HepG2 (cell line): Measurements from ENCODE around the gene SLC29A2. TPM values are rescaled to one million over a fixed set of nuclear protein-coding genes. Genes with fewer than 3 reads are reported as not detected.

Source experiments
- ARNT2 ChIP-seq: sonication (generic); formaldehyde crosslinking; IDR thresholded peaks from 2 replicates; pipeline ENCODE4 v1.8.0; 2022; ENCODE audit warnings: mild to moderate bottlenecking, low read depth, missing genetic modification reagents, moderate library complexity
- ATF1 ChIP-seq: IDR thresholded peaks from 2 replicates; pipeline ENCODE4 v1.6.1; 2016; ENCODE audit warnings: mild to moderate bottlenecking, control low read depth
- BCLAF1 ChIP-seq: fragments of 450-650 bp; IDR thresholded peaks from 2 replicates; pipeline ENCODE4 v1.6.1; 2017; ENCODE audit warnings: mild to moderate bottlenecking
- CEBPG ChIP-seq: IDR thresholded peaks from 2 replicates; pipeline ENCODE4 v1.6.1; 2016
- DR1 ChIP-seq: sonication (generic); formaldehyde crosslinking; IDR thresholded peaks from 2 replicates; pipeline ENCODE4 v1.8.0; 2021; ENCODE audit warnings: mild to moderate bottlenecking, missing genetic modification reagents, inconsistent platforms
- MXD4 ChIP-seq: IDR thresholded peaks from 2 replicates; pipeline ENCODE4 v1.6.1; 2016; ENCODE audit warnings: mild to moderate bottlenecking, missing biosample characterization, missing genetic modification reagents
- NR2C2 ChIP-seq: sonication (generic); formaldehyde crosslinking; IDR thresholded peaks from 2 replicates; pipeline ENCODE4 v1.4.0; 2020; ENCODE audit warnings: missing genetic modification reagents, mild to moderate bottlenecking, moderate library complexity, borderline replicate concordance
- PHF20 ChIP-seq: sonication (generic); formaldehyde crosslinking; IDR thresholded peaks from 2 replicates; pipeline ENCODE4 v1.5.0; 2020; ENCODE audit warnings: mild to moderate bottlenecking, missing genetic modification reagents
- PREB ChIP-seq: sonication (generic); formaldehyde crosslinking; IDR thresholded peaks from 2 replicates; pipeline ENCODE4 v1.4.0; 2020; ENCODE audit warnings: missing genetic modification reagents
- REST ChIP-seq, 2 experiments: IDR thresholded peaks; 2 replicates each; pipeline ENCODE4 v1.6.1; 2011 to 2012; ENCODE audit warnings: low read length in 2 of 2, borderline replicate concordance in 1 of 2, low read depth in 1 of 2, mild to moderate bottlenecking in 1 of 2, moderate library complexity in 1 of 2
- SMARCE1 ChIP-seq: fragments of 450-650 bp; IDR thresholded peaks from 2 replicates; pipeline ENCODE4 v1.6.1; 2017; ENCODE audit warnings: borderline replicate concordance
- ZKSCAN8 ChIP-seq: IDR thresholded peaks from 2 replicates; pipeline ENCODE4 v1.6.1; 2016; ENCODE audit warnings: borderline replicate concordance, missing genetic modification reagents, missing compliant biosample characterization
- ZNF18 ChIP-seq: sonication (generic); formaldehyde crosslinking; IDR thresholded peaks from 2 replicates; pipeline ENCODE4 v1.8.0; 2022; ENCODE audit warnings: mild to moderate bottlenecking, missing genetic modification reagents; ENCODE audit not compliant: insufficient replicate concordance
- ZNF687 ChIP-seq: sonication (generic); formaldehyde crosslinking; IDR thresholded peaks from 2 replicates; pipeline ENCODE4 v1.5.1; 2020; ENCODE audit warnings: mild to moderate bottlenecking, missing genetic modification reagents, moderate library complexity
- polyA plus RNA-seq, 8 experiments: library from polyadenylated mRNA; depleted of rRNA in 3 of 8; stranded (reverse) in 7 of 8; unstranded in 1 of 8; fragments of >200 nt; fragmentation: Illumina TruSeq in 4 of 8; extraction: Trizol in 4 of 8; gene quantifications; 2 replicates each; pipeline versions ENCODE4 v1.2.1 to v1.2.3, GENCODE V29; 2011 to 2016; ENCODE audit warnings: low read depth in 4 of 8, missing spikeins in 1 of 8, mixed read lengths in 1 of 8; ENCODE audit not compliant: insufficient read depth in 1 of 8
- total RNA-seq, 5 experiments: library from RNA; depleted of rRNA; stranded (reverse); fragments of >200 nt; fragmentation: Illumina TruSeq; extraction: Trizol; gene quantifications; 2 replicates each; pipeline ENCODE4 v1.2.3, GENCODE V29; 2016; ENCODE audit warnings: low read depth in 1 of 5

Gene SLC29A2
- total and polyA plus RNA-seq, 2 of the 13 experiments (the other 11 are each of a cell fraction or from before 2014, with no cell fraction given): 0.63 to 0.66 TPM

GRCh38 chr11:66365711-66366619, 5.6 kb downstream of the SLC29A2 start (continued):
- TF ChIP-seq BCLAF1 (no peak), ZNF687 (CRISPR knock-in tag) (peak; percentile 48), ZKSCAN8 (CRISPR knock-in tag) (no peak), ZNF18 (no peak), DR1 (CRISPR knock-in tag) (no peak), PHF20 (CRISPR knock-in tag) (no peak), ATF1 (CRISPR knock-in tag) (0 out of 2 replicates have a peak, but pooled peaks have one; percentile 13), SMARCE1 (no peak), NR2C2 (peak; percentile 31; the same call in 1 of the 2 replicates), REST (IDR thresholded peaks at IDR 0.05; ENCODE audit: borderline replicate concordance in 1 of 2, low read depth in 1 of 2, low read length in 2 of 2) (no peak), MXD4 (CRISPR knock-in tag) (no peak), PREB (CRISPR knock-in tag) (no peak), CEBPG (CRISPR knock-in tag) (no peak), ARNT2 (0 out of 2 replicates have a peak, but pooled peaks have one; percentile 25)
